GM19193 (cell line): Measurements from ENCODE around the gene TBC1D24.
A peak's percentile ranks its signal among the peaks of the same experiment; 100 is the strongest.

Source experiments
- POLR2A ChIP-seq: IDR thresholded peaks from 4 replicates; pipeline ENCODE4 v1.6.1; 2011; ENCODE audit not compliant: insufficient read depth, insufficient read length; ENCODE audit errors: extremely low read depth

The TBC1D24 gene

GRCh38 chr16:2530629-2531318 lies 55.8 kb downstream of the TBC1D24 start:
- no peak for TF ChIP-seq POLR2A

GRCh38 chr16:2531371-2531695 lies 56.4 kb downstream of the TBC1D24 start, which contains the start of gene CEMP1:
Gene CEMP1 (minus strand): TSS chr16:2531408. CDS start chr16:2531073, 335 bp downstream.
- no peak for TF ChIP-seq POLR2A

- peak; percentile 68 for TF ChIP-seq POLR2A
Measured at GRCh38 chr16:2531696-2532493, 57.0 kb downstream of the TBC1D24 start.

- no peak for TF ChIP-seq POLR2A
Measured at GRCh38 chr16:2532494-2533141, 57.7 kb downstream of the TBC1D24 start.

- no peak for TF ChIP-seq POLR2A
Measured at GRCh38 chr16:2533912-2534311, 59.0 kb downstream of the TBC1D24 start.

GRCh38 chr16:2535625-2536013 lies 60.7 kb downstream of the TBC1D24 start:
- TF ChIP-seq POLR2A, result no peak

GRCh38 chr16:2537451-2538379 lies 62.8 kb downstream of the TBC1D24 start, which contains the start of gene PDPK1:
Gene PDPK1 (plus strand): TSS chr16:2538021. CDS start chr16:2538113, 92 bp downstream.
- TF ChIP-seq POLR2A, result peak; percentile 73
